ENCODE data around the gene CEP43. TPM values are rescaled to one million over a fixed set of nuclear protein-coding genes. Genes with fewer than 3 reads are reported as not detected.

CEP43 gene, protein sequence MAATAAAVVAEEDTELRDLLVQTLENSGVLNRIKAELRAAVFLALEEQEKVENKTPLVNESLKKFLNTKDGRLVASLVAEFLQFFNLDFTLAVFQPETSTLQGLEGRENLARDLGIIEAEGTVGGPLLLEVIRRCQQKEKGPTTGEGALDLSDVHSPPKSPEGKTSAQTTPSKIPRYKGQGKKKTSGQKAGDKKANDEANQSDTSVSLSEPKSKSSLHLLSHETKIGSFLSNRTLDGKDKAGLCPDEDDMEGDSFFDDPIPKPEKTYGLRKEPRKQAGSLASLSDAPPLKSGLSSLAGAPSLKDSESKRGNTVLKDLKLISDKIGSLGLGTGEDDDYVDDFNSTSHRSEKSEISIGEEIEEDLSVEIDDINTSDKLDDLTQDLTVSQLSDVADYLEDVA
- 20.2 and 21.1 TPM in 2 replicates for total RNA-seq

DNA sequence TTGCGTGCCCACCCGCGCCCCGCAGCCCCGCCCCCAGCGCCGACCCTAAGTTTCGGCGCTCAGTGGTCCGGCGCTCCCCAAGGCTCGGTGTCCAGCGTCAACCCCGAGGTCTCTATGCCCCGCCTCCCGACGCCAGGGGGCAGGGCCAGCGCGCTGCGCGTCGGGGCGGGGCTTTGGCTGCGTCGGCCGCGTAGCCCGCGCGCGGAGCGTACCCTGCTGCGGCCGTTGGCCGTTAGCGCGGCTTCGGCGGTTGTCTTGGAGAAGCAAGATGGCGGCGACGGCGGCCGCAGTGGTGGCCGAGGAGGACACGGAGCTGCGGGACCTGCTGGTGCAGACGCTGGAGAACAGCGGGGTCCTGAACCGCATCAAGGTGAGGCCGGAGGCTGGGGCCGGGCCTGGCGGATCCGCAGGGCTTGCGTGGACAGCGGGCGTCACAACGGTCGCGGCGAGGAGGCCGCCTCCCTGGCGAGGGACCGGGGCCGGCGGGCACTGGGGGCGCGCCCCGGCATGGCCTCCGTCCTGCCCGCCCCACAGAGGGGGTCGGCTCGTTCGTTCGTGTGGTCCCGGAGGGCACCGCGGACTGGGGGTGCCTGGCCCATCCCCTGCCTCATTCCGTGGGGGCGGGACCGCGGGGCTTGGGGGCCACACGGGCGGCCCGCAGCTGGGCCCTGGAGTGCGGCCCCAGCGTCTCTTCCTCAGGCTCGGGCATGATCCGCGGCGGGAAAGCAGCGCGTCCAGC, at the start of gene CEP43:
Gene CEP43, plus strand, starts transcription at position 253 of the 739 bp plus-strand sequence. Its CDS starts 16 bp downstream, at position 269.

DNA sequence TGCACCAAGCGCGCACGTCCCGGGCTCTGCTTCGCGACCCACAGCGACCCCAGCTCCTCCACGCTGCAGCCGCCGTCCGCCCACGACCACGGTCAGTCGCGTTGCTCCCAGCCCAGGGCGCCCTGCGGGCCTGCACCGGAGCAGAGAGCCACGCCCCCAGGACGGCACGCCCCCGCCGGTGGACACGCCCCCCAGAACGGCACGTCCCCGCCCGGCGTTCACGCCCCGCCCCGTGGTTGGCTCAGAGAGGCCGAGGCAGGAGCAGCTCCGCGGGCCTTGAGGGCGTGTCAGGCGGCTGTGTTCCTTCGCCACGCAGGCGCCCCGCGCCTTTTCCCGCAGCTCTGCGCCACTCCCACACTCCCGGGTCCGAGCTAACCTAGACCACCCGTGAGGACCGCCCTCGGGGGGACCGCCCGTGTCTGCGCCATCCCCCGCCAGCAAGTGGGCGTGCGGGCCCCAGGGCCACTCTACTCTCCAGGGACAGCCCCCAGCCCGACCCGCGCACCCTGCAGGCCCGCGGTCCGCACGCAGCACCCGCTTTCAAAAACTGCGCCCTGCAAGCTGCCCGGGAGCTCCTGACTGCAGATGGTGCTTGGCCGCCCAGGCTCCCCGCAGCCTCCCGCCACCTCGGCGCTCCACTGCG, 42.6 kb upstream of the CEP43 start, which contains the start of gene RNASET2:
Gene RNASET2, minus strand, starts transcription at position 107 of the 643 bp plus-strand sequence. CDS start 368 bp downstream, outside the sequence.

Other genes starting within 250 kb of the CEP43 start
- gene RNASET2, start 42.8 kb upstream of the CEP43 start, total RNA-seq, result 43.8 and 51.0 TPM in 2 replicates
- gene CCR6, start 123.7 kb downstream of the CEP43 start, total RNA-seq, result not detected in 2 replicates
- not detected in 2 replicates for gene GPR31, start 158.6 kb downstream of the CEP43 start, total RNA-seq